Measurements from ENCODE around the gene SPATC1L.

DNA sequence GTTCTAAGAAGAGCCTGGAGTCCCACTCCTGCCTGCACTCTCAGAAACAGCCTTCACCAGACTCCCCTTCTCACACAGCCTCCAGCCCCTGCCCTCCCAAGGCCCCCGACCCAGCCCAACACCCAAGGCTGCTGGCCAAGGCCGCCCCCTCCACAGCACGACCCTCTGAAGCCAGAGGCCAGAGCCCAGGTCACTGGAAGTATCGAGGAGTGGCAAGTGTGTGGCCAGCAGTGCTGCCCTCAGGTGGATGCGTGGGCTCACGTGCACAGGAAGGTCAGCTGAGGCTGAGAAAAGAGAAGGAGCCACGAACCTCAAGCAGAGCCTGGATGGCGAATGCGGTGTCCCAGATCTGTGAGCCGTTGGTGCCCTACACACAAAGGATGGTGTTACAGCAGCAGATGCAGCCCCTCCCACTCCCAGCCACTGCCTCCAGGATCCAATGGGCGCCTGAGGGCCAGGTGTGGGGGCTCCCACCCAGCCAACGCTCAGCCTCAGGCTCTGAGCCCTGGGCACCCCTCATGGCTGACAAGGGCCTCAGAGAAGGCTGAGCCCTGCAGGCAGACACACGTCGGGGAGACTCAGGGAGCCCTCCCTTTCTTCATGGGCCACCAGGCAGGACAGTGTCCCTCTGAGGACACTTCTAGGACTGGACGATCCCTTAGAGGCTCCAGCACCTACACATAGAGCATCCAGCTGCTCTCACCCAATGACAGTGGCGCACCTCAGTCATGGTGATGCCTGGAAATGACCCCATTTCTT, 26.3 kb upstream of the SPATC1L start:
- no peak for TF ChIP-seq EZH2 (IDR thresholded peaks at IDR 0.05; ENCODE audit: borderline replicate concordance, insufficient read depth, low read depth, low read length, poor library complexity, severe bottlenecking)
- no peak for TF ChIP-seq CTCF (IDR thresholded peaks at IDR 0.05)

All from B cell (primary cell).